ENCODE data around the gene PCDHGB1. TPM values are rescaled to one million over a fixed set of nuclear protein-coding genes. Genes with fewer than 3 reads are reported as not detected.
"Not testable (repeated sequence)": the region's sequence is repeated elsewhere in the genome, so short reads cannot be mapped to it uniquely, and the experiment has no call there.

The PCDHGB1 gene
- 0.37 and 0.44 TPM in 2 replicates for total RNA-seq

GRCh38 chr5:141349917-141350619 is at the start of gene PCDHGB1:
Gene PCDHGB1 (plus strand): TSS chr5:141350099. CDS start chr5:141350261, 162 bp downstream.
- peaks cover 14% of the 10 kb centered on the region for H3K9me3 Mint-ChIP-seq
- POLR2A ChIA-PET: no interaction called here
- no peak for TF ChIP-seq CTCF (IDR thresholded peaks at IDR 0.05)
- intact Hi-C loops (cut with micrococcal nuclease): no loop called here
- H3K4me3 Mint-ChIP-seq: peak within 1 kb of the TSS; percentile 57
- ATAC-seq (ENCODE audit: low read depth) (no peak), DNase-seq (no peak)
- H3K36me3 Mint-ChIP-seq (ENCODE audit: low read depth): no peaks in the 10 kb centered on the region
- H3K4me1 Mint-ChIP-seq: no peaks in the 10 kb centered on the region
- peaks cover 46% of the 10 kb centered on the region for H3K27me3 Mint-ChIP-seq
- CTCF ChIA-PET: interaction anchor here (0.9 to 2.5 kb wide), 3 partner anchors 20 to 214 kb away, joined by 3 to 8 read pairs (median 3); partner anchors contain the start of gene PCDHGB3
- no peak within 1 kb of the TSS for H3K27ac Mint-ChIP-seq

- Mint-ChIP-seq H3K4me1 (no peaks in the 10 kb centered on the region), H3K27ac (no peak within 1 kb of the TSS), H3K9me3 (peaks cover 26% of the 10 kb centered on the region), H3K4me3 (no peak within 1 kb of the TSS), H3K36me3 (ENCODE audit: low read depth) (peaks cover 44% of the 10 kb centered on the region), H3K27me3 (no peaks in the 10 kb centered on the region)
- TF ChIP-seq CTCF (IDR thresholded peaks at IDR 0.05): no peak
- intact Hi-C loops (cut with micrococcal nuclease): no loop called here
- ATAC-seq (ENCODE audit: low read depth) (no peak), DNase-seq (no peak)
- ChIA-PET POLR2A (no interaction called here), CTCF (no interaction called here)
Observed at GRCh38 chr5:141303756-141304155, 46.1 kb upstream of the PCDHGB1 start, which contains the start of gene SLC25A2. Gene SLC25A2 (minus strand): TSS chr5:141304049. CDS start chr5:141303865, 184 bp downstream.

- peaks cover 36% of the 10 kb centered on the region for H3K9me3 Mint-ChIP-seq
- ATAC-seq (ENCODE audit: low read depth) (no peak), DNase-seq (no peak)
- H3K27me3 Mint-ChIP-seq: no peaks in the 10 kb centered on the region
- no peak overlapping the region for H3K4me3 Mint-ChIP-seq
- POLR2A ChIA-PET: no interaction called here
- no peak overlapping the region for H3K27ac Mint-ChIP-seq
- intact Hi-C loops (cut with micrococcal nuclease): no loop called here
- H3K4me1 Mint-ChIP-seq: no peaks in the 10 kb centered on the region
- peaks cover 56% of the 10 kb centered on the region for H3K36me3 Mint-ChIP-seq (ENCODE audit: low read depth)
- CTCF ChIA-PET: no interaction called here
- TF ChIP-seq CTCF (IDR thresholded peaks at IDR 0.05): no peak
Observed at GRCh38 chr5:141306630-141307029, 43.3 kb upstream of the PCDHGB1 start.

- CTCF ChIA-PET: interaction anchor here (0.7 kb wide), 1 partner anchor 211 kb away, joined by 3 read pairs; no protein-coding TSS in a partner anchor
- H3K9me3 Mint-ChIP-seq: peaks cover 50% of the 10 kb centered on the region
Observed at GRCh38 chr5:141313711-141314110, 36.2 kb upstream of the PCDHGB1 start.

GRCh38 chr5:141316963-141317362 is 32.9 kb upstream of the PCDHGB1 start:
- H3K4me3 Mint-ChIP-seq; H3K27me3 Mint-ChIP-seq; ATAC-seq (ENCODE audit: low read depth); H3K27ac Mint-ChIP-seq; CTCF ChIA-PET; DNase-seq; intact Hi-C loops (cut with micrococcal nuclease): not testable (repeated sequence)
- POLR2A ChIA-PET: interaction anchor here (0.7 kb wide), 1 partner anchor 106 kb away, joined by 4 read pairs; no protein-coding TSS in a partner anchor
- Mint-ChIP-seq H3K36me3 (ENCODE audit: low read depth) (peaks cover 84% of the 10 kb centered on the region), H3K9me3 (peaks cover 43% of the 10 kb centered on the region), H3K4me1 (peaks cover 36% of the 10 kb centered on the region)

More at GRCh38 chr5:141313711-141314110, 36.2 kb upstream of the PCDHGB1 start:
- DNase-seq (no peak), ATAC-seq (ENCODE audit: low read depth) (no peak)
- Mint-ChIP-seq H3K4me3 (no peak overlapping the region), H3K27me3 (no peaks in the 10 kb centered on the region), H3K36me3 (ENCODE audit: low read depth) (peaks cover 85% of the 10 kb centered on the region), H3K27ac (no peak overlapping the region), H3K4me1 (peaks cover 17% of the 10 kb centered on the region)
- POLR2A ChIA-PET: no interaction called here
- intact Hi-C loops (cut with micrococcal nuclease): no loop called here
- no peak for TF ChIP-seq CTCF (IDR thresholded peaks at IDR 0.05)

Measured in activated B cell treated with CpG ODN at 0.5 μM for 24 hours (primary cell).